HCT116 (cell line): ENCODE measurements around the gene PPM1F.
A peak's percentile ranks its signal among the peaks of the same experiment; 100 is the strongest.

Source experiments
- CEBPB ChIP-seq: IDR thresholded peaks from 2 replicates; pipeline ENCODE4 v1.6.1; 2012; ENCODE audit warnings: low read depth
- CTCF ChIP-seq, 3 experiments: fragments of 200-600 bp in 1 of 3; sonication (generic) in 1 of 3; IDR thresholded peaks in 2 of 3; conservative IDR thresholded peaks in 1 of 3; 2 replicates each; pipeline ENCODE4 v1.5.1; 2012 to 2017; ENCODE audit warnings: low read depth in 2 of 3, low read length in 2 of 3, antibody characterized with exemption in 1 of 3, borderline replicate concordance in 1 of 3, control low read depth in 1 of 3, mild to moderate bottlenecking in 1 of 3, mixed read lengths in 1 of 3, mixed run types in 1 of 3, moderate library complexity in 1 of 3; ENCODE audit not compliant: insufficient read depth in 1 of 3
- EZH2 ChIP-seq: fragments of 200-600 bp; sonication (generic); IDR thresholded peaks from 2 replicates; pipeline ENCODE4 v1.6.1; 2017; ENCODE audit warnings: antibody characterized with exemption, mixed run types
- EZH2phosphoT487 ChIP-seq: fragments of 200-600 bp; IDR thresholded peaks from 2 replicates; pipeline ENCODE4 v1.6.1; 2018; ENCODE audit warnings: antibody characterized with exemption, borderline replicate concordance
- POLR2A ChIP-seq: IDR thresholded peaks from 2 replicates; pipeline ENCODE4 v1.7.0; 2011; ENCODE audit warnings: borderline replicate concordance; ENCODE audit not compliant: insufficient read depth, insufficient read length; ENCODE audit errors: extremely low read depth
- POLR2AphosphoS5 ChIP-seq: IDR thresholded peaks from 2 replicates; pipeline ENCODE4 v1.6.1; 2011; ENCODE audit warnings: mild to moderate bottlenecking, low read depth, low read length, moderate library complexity
- RAD21 ChIP-seq: IDR thresholded peaks from 2 replicates; pipeline ENCODE4 v1.6.1; 2012; ENCODE audit warnings: low read depth, mild to moderate bottlenecking
- SP1 ChIP-seq: IDR thresholded peaks from 2 replicates; pipeline ENCODE4 v1.6.1; 2012; ENCODE audit warnings: low read depth
- YY1 ChIP-seq: IDR thresholded peaks from 2 replicates; pipeline ENCODE4 v1.6.1; 2011; ENCODE audit warnings: low read length, low read depth, moderate library complexity, mild to moderate bottlenecking; ENCODE audit not compliant: insufficient replicate concordance; ENCODE audit errors: extremely low read depth

GRCh38 chr22:21952586-21953571 lies at the start of gene PPM1F:
- TF ChIP-seq CEBPB (no peak), POLR2A (peak; percentile 47), CTCF (IDR thresholded peaks at IDR 0.05 in 2 of 3, conservative IDR thresholded peaks at IDR 0.05 in 1 of 3; ENCODE audit: borderline replicate concordance in 1 of 3, insufficient read depth in 1 of 3, low read depth in 2 of 3, low read length in 2 of 3) (peak; percentile 58 to 80 (median 74)), POLR2AphosphoS5 (peak; percentile 81), RAD21 (peak; percentile 65), EZH2 (no peak), SP1 (no peak), EZH2phosphoT487 (no peak), YY1 (peak; percentile 24)
